22Rv1 (cell line): Measurements from ENCODE around the gene PRR33.

Experiments used
- H3K27ac ChIP-seq: fragments of 450-650 bp; 2 replicates; pipeline ENCODE4 v1.5.1; 2017
- ZFX ChIP-seq: fragments of 450-650 bp; IDR thresholded peaks from 2 replicates; pipeline ENCODE4 v1.6.1; 2017; ENCODE audit warnings: antibody characterized with exemption, borderline replicate concordance
- TF ChIP-seq, protein P1 (sequence below): fragments of 450-650 bp; IDR thresholded peaks from 2 replicates; pipeline ENCODE4 v1.5.1; 2017; ENCODE audit warnings: mild to moderate bottlenecking

PRR33 gene

DNA sequence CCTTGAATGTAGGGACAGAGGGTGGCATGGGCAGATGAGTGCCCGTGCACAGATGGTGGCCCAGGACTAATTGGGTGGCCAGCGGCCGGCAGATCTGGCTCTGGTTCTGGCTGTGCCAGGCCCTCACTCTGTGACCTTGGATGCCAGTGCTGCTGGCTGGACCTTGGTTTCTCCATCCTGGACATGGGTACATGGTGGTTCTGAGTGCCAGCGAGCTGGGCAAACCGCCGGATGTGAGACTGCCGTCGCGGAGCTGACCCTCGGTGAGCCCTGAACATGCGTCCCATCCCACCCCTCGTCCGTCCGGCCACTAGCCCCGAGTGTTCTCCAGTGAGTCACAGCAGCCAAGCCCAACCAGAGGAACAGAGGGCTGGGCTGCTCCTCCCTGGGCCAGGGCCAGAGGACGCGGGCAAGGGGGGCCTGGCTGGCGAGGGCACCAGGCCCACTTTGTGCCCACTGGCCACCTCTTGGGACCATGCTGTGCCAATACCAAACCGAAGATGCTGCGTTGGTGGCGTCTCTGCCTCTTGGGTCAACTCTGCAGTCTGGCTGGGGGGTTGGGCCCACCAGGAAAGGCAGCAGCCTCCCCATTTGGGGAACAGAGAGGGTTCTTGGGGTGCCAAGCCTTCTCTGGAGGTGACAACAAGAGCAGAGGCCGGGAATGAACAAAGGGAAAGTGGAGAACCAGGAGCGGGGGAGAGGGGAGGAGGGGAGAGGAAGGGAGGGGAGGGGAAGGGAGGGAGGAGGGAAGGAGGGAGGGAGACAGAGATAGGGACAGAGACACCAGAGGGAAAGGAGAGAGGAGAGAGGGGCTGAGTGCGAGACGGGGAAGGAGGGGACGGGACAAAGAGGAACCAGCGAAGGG lies 28.1 kb downstream of the PRR33 start:
- no peak overlapping the region for H3K27ac ChIP-seq

DNA sequence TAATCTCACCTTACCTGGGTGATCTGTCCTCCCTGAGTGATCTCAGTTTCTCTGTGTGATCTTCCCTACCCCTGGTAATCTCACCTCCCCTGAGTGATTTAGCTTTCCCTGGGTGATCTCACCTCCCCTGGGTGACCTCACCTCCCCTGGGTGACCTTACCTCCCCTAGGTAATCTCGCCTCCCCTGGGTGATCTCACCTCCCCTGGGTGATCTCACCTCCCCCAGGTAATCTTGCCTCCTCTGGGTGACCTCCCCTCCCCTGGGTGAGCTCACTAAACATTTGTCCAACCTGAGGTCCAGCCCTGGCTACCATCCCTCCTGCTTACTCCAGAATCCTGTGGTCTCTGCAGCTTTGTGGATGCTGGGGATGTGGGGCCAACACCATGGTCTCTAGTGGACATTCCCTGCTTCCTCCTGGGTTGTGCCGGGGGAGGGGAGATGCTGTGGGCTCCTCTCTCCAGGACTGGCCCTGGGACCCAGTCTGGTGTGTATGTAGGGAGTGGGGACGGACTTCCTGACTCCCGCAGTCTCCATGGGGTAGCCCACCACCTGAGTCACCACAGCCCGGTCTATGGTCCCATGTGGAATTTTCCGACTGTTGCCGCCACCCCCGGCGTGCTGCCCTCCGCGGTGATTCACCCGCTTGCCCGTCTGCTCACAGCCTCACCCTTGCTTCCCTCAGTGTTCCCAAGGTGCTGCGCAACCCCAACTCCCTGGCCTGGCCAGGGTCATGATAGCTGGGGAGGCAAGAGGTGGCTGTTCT lies 28.9 kb downstream of the PRR33 start:
- no peak overlapping the region for H3K27ac ChIP-seq
- no peak for TF ChIP-seq ZFX
- TF ChIP-seq, protein P1, sequence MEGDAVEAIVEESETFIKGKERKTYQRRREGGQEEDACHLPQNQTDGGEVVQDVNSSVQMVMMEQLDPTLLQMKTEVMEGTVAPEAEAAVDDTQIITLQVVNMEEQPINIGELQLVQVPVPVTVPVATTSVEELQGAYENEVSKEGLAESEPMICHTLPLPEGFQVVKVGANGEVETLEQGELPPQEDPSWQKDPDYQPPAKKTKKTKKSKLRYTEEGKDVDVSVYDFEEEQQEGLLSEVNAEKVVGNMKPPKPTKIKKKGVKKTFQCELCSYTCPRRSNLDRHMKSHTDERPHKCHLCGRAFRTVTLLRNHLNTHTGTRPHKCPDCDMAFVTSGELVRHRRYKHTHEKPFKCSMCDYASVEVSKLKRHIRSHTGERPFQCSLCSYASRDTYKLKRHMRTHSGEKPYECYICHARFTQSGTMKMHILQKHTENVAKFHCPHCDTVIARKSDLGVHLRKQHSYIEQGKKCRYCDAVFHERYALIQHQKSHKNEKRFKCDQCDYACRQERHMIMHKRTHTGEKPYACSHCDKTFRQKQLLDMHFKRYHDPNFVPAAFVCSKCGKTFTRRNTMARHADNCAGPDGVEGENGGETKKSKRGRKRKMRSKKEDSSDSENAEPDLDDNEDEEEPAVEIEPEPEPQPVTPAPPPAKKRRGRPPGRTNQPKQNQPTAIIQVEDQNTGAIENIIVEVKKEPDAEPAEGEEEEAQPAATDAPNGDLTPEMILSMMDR, result no peak

More for the DNA sequence above, 28.1 kb downstream of the PRR33 start:
- TF ChIP-seq, protein P1, result no peak

DNA sequence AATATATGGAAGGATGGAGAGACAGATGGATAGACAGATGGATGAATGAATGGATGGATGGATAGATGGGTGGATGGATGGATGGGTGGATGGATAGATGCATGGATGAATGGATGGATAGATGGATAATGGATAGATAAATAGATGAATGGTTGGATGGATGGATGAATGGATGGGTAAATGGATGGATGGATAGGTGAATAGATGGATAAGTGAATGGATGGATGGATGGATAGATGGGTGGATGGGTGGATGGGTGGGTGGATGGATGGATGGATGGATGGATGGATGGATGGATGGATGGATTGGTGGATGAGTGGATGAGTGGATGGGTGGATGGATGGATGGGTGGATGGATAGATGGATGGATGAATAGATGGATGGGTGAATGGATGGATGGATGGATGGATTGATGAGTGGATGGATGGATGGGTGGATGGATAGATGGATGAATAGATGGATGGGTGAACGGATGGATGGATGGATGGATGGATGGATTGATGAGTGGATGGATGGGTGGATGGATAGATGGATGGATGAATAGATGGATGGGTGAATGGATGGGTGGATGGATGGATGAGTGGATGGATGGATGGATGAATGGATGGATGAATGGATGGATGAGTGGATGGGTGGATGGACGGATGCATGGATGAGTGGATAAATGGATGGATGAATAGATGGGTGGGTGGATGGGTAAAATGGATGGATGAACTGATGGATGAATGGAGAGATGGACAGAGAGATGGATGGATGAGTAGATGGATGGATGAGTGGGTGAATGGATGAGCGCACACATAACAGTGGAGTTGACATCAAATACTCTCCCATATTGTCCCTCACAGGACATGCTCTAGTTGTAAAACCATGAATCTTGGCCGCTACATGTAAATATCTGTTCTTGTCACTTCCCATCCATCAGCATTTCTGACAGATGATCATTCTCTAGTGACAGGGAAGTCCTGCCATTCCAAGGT lies 30.0 kb downstream of the PRR33 start:
- H3K27ac ChIP-seq, result no peak overlapping the region
- no peak for TF ChIP-seq ZFX
- TF ChIP-seq, protein P1, result no peak

DNA sequence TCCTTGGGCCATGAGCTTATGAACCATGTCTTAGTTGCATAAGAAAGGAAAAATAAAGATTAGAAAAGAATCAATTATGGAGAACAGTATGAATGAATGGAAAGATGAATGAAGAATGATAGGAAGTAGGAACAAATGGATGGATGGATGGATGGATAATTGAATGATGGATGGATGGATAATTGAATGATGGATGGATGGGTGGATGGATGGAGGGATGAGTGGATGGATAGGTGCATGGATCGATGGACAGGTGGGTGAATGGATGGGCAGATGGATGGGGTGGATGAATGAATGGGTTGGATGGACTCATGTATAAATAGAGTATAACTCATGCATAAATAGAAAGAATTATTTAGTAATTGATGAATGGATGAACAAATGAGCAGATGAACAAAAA lies 31.6 kb downstream of the PRR33 start:
- no peak overlapping the region for H3K27ac ChIP-seq
- TF ChIP-seq, protein P1, result no peak
- TF ChIP-seq ZFX, result no peak

DNA sequence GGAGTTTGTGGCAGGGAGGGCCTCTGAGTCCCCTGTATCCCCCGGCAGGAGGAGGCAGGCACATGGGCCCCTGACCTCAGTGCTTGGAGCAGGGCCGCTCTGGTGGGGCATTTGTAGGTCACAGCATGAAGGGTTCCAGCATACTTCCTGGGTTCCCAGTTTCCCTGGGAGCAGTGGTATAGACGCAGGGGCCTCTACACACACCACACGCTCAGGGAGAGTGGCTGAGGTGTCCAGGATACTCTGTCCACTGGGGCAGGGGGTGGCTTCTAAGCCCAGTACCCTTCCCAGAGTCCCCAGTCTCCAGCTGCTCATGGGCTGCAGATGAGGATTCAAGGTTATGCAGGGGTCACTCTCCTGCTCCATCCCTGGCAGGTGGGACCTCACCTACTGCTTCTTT lies 32.7 kb downstream of the PRR33 start:
- TF ChIP-seq, protein P1, result no peak
- TF ChIP-seq ZFX, result no peak
- H3K27ac ChIP-seq, result no peak overlapping the region

DNA sequence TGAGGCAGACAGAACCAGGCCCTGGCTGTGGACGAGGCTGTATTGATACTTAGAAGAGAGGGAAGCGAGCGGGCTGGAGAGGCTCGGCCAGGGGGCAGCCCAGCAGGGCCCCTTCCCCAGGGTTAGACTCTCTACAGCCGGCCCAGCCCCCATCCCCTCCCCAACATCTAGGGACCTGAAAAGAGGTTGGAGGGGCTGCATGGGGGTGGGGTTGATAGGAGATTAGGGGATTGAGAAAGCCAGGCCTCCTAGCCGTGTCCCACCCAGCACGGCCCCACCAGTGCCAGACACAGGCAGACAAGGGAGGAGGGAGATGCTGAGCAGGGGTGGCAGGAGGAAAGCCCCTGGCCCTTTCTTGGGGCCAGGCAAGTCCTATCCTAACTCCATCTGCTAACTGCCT lies 33.1 kb downstream of the PRR33 start:
- no peak for TF ChIP-seq ZFX
- TF ChIP-seq, protein P1, result no peak
- H3K27ac ChIP-seq, result no peak overlapping the region
